Fibroblast of pulmonary artery (primary cell): Measurements from ENCODE around the gene APOC3.
A peak's percentile ranks its signal among the peaks of the same experiment; 100 is the strongest.
"Not testable (repeated sequence)": the region's sequence is repeated elsewhere in the genome, so short reads cannot be mapped to it uniquely, and the experiment has no call there.

Source experiments
- DNase-seq: peaks from one replicate; pipeline ENCODE4 v3.0.0-alpha.2; 2010; ENCODE audit warnings: low read depth
- H3K4me3 ChIP-seq: replicated peaks from 2 replicates; pipeline ENCODE4 v1.5.1; 2011; ENCODE audit warnings: low read depth, mild to moderate bottlenecking, control low read depth, low read length, moderate library complexity
- CTCF ChIP-seq: IDR thresholded peaks from 2 replicates; pipeline ENCODE4 v1.5.1; 2011; ENCODE audit warnings: mild to moderate bottlenecking, control low read depth, low read length, inconsistent platforms; ENCODE audit errors: missing control alignments

Gene APOC3

DNA sequence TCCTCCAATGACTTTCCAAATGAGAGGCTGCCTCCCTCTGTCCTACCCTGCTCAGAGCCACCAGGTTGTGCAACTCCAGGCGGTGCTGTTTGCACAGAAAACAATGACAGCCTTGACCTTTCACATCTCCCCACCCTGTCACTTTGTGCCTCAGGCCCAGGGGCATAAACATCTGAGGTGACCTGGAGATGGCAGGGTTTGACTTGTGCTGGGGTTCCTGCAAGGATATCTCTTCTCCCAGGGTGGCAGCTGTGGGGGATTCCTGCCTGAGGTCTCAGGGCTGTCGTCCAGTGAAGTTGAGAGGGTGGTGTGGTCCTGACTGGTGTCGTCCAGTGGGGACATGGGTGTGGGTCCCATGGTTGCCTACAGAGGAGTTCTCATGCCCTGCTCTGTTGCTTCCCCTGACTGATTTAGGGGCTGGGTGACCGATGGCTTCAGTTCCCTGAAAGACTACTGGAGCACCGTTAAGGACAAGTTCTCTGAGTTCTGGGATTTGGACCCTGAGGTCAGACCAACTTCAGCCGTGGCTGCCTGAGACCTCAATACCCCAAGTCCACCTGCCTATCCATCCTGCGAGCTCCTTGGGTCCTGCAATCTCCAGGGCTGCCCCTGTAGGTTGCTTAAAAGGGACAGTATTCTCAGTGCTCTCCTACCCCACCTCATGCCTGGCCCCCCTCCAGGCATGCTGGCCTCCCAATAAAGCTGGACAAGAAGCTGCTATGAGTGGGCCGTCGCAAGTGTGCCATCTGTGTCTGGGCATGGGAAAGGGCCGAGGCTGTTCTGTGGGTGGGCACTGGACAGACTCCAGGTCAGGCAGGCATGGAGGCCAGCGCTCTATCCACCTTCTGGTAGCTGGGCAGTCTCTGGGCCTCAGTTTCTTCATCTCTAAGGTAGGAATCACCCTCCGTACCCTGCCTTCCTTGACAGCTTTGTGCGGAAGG is 2.9 kb downstream of the APOC3 start:
- no peak overlapping the region for H3K4me3 ChIP-seq
- no peak for DNase-seq
- no peak for TF ChIP-seq CTCF

DNA sequence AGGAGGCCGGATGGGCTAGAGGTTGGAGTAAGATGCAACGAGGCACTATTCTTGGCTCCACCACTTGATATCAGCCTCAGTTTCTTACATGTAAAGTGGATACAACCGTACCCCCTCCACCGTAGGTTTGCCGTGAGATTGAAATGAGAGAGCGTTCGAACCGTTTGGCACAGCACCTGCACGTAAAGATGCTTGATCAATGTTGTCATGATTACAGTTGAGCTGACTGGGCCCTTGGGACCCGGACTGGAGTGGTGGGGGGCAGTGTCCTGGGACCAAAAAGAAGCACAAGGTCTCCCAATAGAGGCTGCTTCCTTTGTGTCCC is 3.7 kb downstream of the APOC3 start:
- no peak for TF ChIP-seq CTCF
- DNase-seq = no peak
- H3K4me3 ChIP-seq = no peak overlapping the region

DNA sequence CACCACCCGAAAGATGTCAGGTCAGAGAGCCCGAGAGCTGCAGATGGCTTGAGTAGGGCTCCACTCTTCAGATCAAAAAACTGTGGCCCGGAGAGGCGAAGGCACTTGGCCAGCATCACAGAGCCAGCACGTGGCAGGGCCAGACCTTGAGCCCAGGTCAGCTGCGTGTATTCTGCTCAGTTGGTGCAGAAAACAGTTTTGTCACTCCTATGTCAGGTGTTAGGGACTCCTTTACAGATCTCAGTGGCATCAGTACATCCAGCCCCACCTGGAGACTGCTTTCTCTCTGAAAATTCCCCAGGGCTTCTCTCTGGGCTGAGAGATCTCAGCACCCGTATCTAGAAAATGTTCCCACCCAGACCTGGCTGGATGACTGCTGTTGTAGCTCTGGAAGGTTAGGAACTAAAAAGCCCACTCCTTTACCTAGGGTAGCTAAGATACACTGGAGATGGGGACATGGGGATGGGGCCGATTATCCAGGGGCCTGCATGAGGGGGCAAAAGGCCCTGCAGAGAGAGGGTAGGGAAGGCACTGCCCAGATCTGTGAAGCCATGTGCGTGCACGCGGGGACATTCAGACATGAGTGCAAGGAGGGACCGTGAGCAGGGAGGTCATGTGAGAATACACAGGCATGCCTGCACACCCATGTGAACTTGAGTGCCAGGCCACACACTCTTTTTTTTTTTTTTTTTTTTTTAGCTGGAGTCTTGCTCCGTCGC is 4.3 kb downstream of the APOC3 start:
- no peak overlapping the region for H3K4me3 ChIP-seq
- no peak for TF ChIP-seq CTCF

GRCh38 chr11:116834535-116835041 is 4.9 kb downstream of the APOC3 start:
- not testable (repeated sequence) for H3K4me3 ChIP-seq, DNase-seq

More for the DNA sequence above, 4.3 kb downstream of the APOC3 start:
- no peak for DNase-seq

- peak overlapping the region; percentile 14 for H3K4me3 ChIP-seq
- TF ChIP-seq CTCF = no peak
- no peak for DNase-seq
Observed at GRCh38 chr11:116835042-116835772, 5.5 kb downstream of the APOC3 start.

- H3K4me3 ChIP-seq = peak overlapping the region; percentile 14
- DNase-seq = peak; percentile 98
- TF ChIP-seq CTCF = peak; percentile 64
Observed at GRCh38 chr11:116835791-116836631, 6.3 kb downstream of the APOC3 start.
